HL-60 (cell line): ENCODE measurements around the gene ADAMTSL3.

Experiments
- CTCF ChIP-seq: IDR thresholded peaks from one replicate; pipeline ENCODE4 v1.5.1; 2011; ENCODE audit warnings: low read length, control low read depth, inconsistent platforms; ENCODE audit not compliant: insufficient read depth
- POLR2AphosphoS5 ChIP-seq: IDR thresholded peaks from 2 replicates; pipeline ENCODE4 v1.6.1; 2012; ENCODE audit warnings: low read depth

GRCh38 chr15:83838763-83839162 lies 184.8 kb downstream of the ADAMTSL3 start:
- TF ChIP-seq CTCF: no peak
- no peak for TF ChIP-seq POLR2AphosphoS5
